Neural cell (in vitro differentiated cells): ENCODE results near the gene PDE7B.

Experiments used
- MXI1 ChIP-seq: fragments of 450-650 bp; conservative IDR thresholded peaks from 2 replicates; pipeline ENCODE4 v1.6.1; 2014; ENCODE audit warnings: antibody characterized with exemption, mild to moderate bottlenecking; ENCODE audit not compliant: poor library complexity, severe bottlenecking
- POLR2AphosphoS5 ChIP-seq: IDR thresholded peaks from 2 replicates; pipeline ENCODE4 v1.6.1; 2012
- TF ChIP-seq, protein P1 (sequence below): fragments of 450-650 bp; IDR thresholded peaks from 2 replicates; pipeline ENCODE4 v1.5.1; 2014; ENCODE audit warnings: antibody characterized with exemption, mild to moderate bottlenecking, moderate library complexity; ENCODE audit not compliant: poor library complexity, severe bottlenecking
- TF ChIP-seq, protein P2 (sequence below): IDR thresholded peaks from 2 replicates; pipeline ENCODE4 v1.6.1; 2012; ENCODE audit warnings: borderline replicate concordance

DNA sequence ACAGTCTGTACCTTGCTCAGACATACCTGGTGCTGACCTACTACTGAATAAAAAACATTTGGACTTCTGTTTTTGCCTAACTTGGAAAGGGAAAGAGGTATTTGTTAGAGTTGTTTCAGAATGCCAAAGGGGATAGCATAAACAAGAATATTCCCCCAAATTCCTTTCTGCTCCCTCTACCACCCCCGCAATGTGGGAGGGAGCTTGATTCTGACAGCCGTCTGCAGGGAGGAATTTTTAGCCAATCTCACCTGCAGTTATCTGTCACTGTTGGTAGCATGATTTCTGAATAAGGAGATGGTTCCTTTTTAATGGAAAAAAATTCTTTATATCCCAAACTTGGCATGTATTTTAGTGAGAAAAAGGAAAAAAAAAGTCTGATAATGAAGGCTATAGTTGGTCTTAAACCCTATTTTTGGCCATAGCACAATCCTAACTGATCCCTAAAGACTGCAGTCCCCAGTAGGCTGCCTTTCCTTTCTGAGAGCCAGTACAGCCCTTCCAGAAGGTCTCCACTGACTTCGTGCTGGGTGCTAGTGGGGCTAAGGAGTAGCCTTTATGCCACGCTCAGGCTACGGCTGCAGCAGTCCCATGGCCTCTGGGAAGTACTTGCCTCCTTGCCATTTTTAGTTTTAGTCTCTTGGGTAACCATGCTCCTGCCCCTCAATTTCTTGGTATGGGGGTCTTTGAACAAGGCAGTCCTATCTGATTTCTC, 13.6 kb upstream of the PDE7B start:
- TF ChIP-seq, protein P1, sequence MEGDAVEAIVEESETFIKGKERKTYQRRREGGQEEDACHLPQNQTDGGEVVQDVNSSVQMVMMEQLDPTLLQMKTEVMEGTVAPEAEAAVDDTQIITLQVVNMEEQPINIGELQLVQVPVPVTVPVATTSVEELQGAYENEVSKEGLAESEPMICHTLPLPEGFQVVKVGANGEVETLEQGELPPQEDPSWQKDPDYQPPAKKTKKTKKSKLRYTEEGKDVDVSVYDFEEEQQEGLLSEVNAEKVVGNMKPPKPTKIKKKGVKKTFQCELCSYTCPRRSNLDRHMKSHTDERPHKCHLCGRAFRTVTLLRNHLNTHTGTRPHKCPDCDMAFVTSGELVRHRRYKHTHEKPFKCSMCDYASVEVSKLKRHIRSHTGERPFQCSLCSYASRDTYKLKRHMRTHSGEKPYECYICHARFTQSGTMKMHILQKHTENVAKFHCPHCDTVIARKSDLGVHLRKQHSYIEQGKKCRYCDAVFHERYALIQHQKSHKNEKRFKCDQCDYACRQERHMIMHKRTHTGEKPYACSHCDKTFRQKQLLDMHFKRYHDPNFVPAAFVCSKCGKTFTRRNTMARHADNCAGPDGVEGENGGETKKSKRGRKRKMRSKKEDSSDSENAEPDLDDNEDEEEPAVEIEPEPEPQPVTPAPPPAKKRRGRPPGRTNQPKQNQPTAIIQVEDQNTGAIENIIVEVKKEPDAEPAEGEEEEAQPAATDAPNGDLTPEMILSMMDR = no peak
- no peak for TF ChIP-seq POLR2AphosphoS5
- no peak for TF ChIP-seq MXI1
- TF ChIP-seq, protein P2, sequence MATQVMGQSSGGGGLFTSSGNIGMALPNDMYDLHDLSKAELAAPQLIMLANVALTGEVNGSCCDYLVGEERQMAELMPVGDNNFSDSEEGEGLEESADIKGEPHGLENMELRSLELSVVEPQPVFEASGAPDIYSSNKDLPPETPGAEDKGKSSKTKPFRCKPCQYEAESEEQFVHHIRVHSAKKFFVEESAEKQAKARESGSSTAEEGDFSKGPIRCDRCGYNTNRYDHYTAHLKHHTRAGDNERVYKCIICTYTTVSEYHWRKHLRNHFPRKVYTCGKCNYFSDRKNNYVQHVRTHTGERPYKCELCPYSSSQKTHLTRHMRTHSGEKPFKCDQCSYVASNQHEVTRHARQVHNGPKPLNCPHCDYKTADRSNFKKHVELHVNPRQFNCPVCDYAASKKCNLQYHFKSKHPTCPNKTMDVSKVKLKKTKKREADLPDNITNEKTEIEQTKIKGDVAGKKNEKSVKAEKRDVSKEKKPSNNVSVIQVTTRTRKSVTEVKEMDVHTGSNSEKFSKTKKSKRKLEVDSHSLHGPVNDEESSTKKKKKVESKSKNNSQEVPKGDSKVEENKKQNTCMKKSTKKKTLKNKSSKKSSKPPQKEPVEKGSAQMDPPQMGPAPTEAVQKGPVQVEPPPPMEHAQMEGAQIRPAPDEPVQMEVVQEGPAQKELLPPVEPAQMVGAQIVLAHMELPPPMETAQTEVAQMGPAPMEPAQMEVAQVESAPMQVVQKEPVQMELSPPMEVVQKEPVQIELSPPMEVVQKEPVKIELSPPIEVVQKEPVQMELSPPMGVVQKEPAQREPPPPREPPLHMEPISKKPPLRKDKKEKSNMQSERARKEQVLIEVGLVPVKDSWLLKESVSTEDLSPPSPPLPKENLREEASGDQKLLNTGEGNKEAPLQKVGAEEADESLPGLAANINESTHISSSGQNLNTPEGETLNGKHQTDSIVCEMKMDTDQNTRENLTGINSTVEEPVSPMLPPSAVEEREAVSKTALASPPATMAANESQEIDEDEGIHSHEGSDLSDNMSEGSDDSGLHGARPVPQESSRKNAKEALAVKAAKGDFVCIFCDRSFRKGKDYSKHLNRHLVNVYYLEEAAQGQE = no peak
